A549 treated with GW870086 at 1 μM for 4 hours (cell line): Measurements from ENCODE around the gene SYT3. TPM values are rescaled to one million over a fixed set of nuclear protein-coding genes. Genes with fewer than 3 reads are reported as not detected.

Experiments used
- total RNA-seq: library from RNA; stranded (reverse); fragments of 200-300 nt; extraction: Qiagen RNA extraction; gene quantifications from 5 replicates; pipeline ENCODE4 v1.2.3, GENCODE V29; 2022; ENCODE audit warnings: low read depth

SYT3 gene, protein sequence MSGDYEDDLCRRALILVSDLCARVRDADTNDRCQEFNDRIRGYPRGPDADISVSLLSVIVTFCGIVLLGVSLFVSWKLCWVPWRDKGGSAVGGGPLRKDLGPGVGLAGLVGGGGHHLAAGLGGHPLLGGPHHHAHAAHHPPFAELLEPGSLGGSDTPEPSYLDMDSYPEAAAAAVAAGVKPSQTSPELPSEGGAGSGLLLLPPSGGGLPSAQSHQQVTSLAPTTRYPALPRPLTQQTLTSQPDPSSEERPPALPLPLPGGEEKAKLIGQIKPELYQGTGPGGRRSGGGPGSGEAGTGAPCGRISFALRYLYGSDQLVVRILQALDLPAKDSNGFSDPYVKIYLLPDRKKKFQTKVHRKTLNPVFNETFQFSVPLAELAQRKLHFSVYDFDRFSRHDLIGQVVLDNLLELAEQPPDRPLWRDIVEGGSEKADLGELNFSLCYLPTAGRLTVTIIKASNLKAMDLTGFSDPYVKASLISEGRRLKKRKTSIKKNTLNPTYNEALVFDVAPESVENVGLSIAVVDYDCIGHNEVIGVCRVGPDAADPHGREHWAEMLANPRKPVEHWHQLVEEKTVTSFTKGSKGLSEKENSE
- 0.29 to 0.74 TPM (median 0.53 TPM) in 5 replicates for total RNA-seq

DNA sequence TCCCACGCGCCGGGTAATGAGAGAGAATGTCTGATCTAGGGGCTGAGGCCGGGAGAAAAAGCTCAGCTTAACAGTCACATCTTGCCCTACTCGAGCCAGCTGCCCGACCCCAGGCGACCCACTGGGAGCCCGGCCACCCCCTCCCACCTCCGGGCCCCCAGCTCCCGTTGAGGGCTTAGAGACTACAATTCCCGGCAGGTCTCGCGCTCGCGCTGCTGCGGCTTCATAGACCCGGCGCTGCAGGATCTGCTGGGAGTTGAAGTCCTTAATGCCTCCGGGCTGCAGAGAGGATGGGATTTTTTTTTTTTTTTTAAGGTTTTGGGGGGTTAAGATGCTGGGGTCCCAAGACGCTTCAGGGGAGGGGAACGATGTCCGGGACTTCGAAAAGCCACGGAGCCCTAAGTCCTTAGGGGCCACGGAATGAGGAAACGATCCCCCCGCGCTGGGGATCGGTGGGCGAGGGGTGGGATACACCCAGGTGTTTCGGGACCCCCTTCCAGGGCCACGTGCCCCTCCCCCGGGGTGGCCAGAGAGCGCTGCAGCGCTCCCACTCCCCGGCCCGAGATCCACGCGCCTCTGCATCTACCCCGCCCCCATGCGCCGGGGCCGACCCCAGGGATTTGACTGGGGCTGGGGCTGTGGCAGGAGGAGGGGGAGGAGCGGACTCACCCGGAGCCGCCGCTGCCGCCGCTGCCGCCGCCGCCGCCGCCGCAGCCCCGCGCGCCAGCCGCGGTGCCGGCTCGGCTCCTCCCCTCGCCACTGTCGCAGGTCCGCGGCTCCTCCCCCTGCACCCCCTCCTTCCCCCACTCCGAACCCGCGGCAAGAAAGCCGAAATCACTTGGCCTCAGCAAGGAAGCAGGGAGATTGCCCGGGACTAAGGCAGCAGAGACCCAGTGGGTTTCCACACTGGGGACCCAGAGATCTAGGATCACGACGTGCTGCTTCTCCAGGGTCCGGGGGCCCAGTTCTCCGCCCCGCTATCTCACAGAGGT is at the start of gene SYT3:
TSS of gene SYT3 (minus strand) at position 761 of the 992 bp plus-strand sequence. CDS start 2,470 bp downstream, outside the sequence.

DNA sequence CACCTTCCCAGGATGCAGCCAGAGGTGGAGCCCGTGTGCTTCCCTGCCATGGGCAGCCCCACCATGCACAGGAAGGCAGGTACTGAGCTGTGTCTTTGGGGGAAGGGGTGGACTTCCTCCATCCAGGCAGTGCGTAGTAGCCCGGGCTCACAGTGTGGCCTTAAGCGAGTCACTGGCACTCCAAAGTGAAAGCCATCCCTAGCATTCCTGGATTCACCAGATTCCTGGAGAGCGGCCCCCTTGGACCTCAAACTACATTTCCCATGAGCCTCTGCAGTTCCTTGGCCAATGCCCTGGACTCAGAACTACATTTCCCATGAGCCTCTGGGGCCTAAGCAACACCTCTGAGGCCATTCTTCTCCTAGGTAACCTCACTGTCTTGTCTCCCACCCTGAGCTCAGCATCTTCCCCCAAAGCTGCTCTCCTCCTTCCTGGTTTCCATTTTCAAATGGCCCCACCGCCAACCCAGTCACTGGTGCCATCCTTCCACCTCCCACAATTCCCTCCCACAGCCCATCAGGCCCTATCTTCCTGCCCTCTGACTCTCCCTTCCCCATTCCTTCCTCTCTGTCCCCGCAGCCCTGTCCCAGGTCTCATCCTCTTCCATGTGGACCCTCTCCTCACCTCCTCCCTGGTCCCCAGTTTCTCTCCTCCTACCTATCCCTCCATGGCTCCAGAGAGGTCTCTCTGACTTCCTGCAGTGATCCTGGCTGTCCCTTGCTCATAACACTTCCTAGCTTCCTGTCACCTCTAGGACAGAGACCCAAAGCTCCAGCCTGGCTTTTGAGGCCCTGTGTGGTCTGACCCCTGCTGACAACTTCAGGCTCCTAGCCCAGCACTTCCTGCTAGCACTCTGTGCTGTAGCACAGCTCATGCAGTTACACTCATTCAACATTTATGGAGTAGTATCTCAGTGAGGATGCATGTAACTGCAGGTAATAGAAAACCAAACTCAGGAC is 10.0 kb upstream of the SYT3 start, which contains the start of gene C19orf81:
TSS of gene C19orf81 (plus strand) at position 13 of the 959 bp plus-strand sequence. CDS start at position 13, 0 bp downstream.

Other genes with a start within 250 kb of the SYT3 start
- 0.10 to 0.34 TPM (median 0.15 TPM) in 4 of 5 replicates, not detected in the other for gene SPIB, start 220.9 kb downstream of the SYT3 start, total RNA-seq
- 0.03 TPM in 1 of 5 replicates, not detected in the others for gene MYBPC2, start 207.0 kb downstream of the SYT3 start, total RNA-seq
- 107 to 155 TPM (median 150 TPM) in 5 replicates for gene EMC10, start 163.4 kb downstream of the SYT3 start, total RNA-seq
- gene GARIN5A, start 163.0 kb downstream of the SYT3 start, total RNA-seq = 1.6 to 2.2 TPM (median 2.0 TPM) in 5 replicates
- gene JOSD2, start 128.7 kb downstream of the SYT3 start, total RNA-seq = 58.0 to 82.0 TPM (median 80.2 TPM) in 5 replicates
- not detected in 5 replicates for gene ASPDH, start 126.0 kb downstream of the SYT3 start, total RNA-seq
- gene LRRC4B, start 71.4 kb downstream of the SYT3 start, total RNA-seq = 0.32 to 0.97 TPM (median 0.50 TPM) in 5 replicates
- 4.3 to 11.4 TPM (median 10.5 TPM) in 5 replicates for gene C19orf81, start 9.6 kb upstream of the SYT3 start, total RNA-seq
- gene SHANK1, start 79.9 kb upstream of the SYT3 start, total RNA-seq = 0.16 to 0.46 TPM (median 0.33 TPM) in 4 of 5 replicates, not detected in the other
- gene CLEC11A, start 83.5 kb upstream of the SYT3 start, total RNA-seq = 6.0 to 10.5 TPM (median 9.2 TPM) in 5 replicates
- gene GPR32, start 130.6 kb upstream of the SYT3 start, total RNA-seq = not detected in 5 replicates
- gene ACP4, start 150.5 kb upstream of the SYT3 start, total RNA-seq = not detected in 5 replicates
- gene KLK1, start 183.9 kb upstream of the SYT3 start, total RNA-seq = 0.16 to 0.46 TPM (median 0.17 TPM) in 3 of 5 replicates, not detected in the others
- not detected in 5 replicates for gene KLK15, start 193.7 kb upstream of the SYT3 start, total RNA-seq
- gene KLK3, start 215.0 kb upstream of the SYT3 start, total RNA-seq = 0.17 TPM in 1 of 5 replicates, not detected in the others
- 0.14 to 0.17 TPM in 2 of 5 replicates, not detected in the others for gene KLK2, start 233.6 kb upstream of the SYT3 start, total RNA-seq